Stimulated activated naive CD8-positive, alpha-beta T cell treated with anti-CD3 and anti-CD28 coated beads, Interleukin-15, Interleukin-2, amounts not matched to agents 100 U/mL and 50 U/mL, for 24 hours (primary cell): Measurements from ENCODE around the gene IL12RB2.
A peak's percentile ranks its signal among the peaks of the same experiment; 100 is the strongest.
"Not testable (repeated sequence)": the region's sequence is repeated elsewhere in the genome, so short reads cannot be mapped to it uniquely, and the experiment has no call there.

Experiments used
- ATAC-seq: fragments of 150-1000 bp; cut with Tn5 transposase; one replicate; pipeline ENCODE4 v1.10.0; 2021
- DNase-seq: peaks from one replicate; pipeline ENCODE4 v3.0.0; 2021

IL12RB2 gene

DNA sequence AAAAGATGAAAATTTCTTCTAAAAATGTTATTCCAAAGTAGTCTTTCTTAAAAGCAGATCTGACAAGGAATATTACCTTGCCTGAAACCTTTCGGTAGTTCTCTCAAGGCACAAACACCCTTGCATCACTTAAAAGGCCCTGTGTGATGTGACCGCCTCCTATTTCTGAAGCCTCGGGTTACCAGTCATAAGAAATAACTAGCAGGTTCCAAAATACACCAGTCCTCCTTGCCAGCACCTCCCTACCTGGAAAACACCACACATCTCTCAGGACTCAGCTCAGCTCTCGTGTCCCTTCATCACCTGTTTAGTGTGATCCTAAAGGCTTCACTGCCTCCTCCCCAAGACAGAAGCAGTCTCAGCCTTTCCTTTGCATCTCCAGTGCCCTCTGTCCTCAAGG lies 86.9 kb downstream of the IL12RB2 start:
- DNase-seq (no peak), ATAC-seq (no peak)

DNA sequence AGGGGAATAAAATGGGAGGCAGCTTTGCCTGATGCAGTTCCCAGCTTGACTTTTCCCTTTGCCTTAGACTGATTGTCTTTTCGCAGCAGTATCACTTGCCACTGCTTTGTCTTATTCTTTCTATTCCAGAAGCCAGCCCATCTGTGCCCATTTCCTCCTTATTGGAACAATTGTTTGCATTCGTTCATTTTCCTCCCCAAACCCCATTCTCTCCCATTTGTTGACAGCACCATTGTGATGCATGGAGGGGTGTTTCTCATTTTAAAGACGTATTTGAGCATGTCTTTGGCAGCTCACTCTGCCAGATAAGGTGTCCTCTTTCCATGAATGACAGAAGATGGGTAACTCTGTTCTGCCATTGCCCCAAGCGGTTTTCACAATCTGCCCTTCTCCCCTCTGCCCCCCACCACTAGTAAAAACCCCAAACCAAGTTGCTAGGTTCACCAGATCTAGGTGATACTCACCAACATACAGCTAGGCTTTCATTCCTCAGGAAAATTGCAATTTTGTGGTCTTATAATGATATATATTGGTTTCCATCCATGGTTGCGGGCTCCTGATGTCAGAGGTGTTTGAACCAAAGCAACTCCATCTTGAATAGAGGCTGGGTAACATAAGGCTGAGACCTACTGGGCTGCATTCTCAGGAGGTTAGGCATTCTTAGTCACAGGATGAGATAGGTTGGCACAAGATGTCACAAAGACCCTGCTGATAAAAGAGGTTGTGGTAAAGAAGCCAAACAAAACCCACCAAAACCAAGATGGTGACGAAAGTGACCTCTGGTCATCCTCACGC lies 91.7 kb downstream of the IL12RB2 start:
- peak; percentile 5 for ATAC-seq
- DNase-seq = no peak

DNA sequence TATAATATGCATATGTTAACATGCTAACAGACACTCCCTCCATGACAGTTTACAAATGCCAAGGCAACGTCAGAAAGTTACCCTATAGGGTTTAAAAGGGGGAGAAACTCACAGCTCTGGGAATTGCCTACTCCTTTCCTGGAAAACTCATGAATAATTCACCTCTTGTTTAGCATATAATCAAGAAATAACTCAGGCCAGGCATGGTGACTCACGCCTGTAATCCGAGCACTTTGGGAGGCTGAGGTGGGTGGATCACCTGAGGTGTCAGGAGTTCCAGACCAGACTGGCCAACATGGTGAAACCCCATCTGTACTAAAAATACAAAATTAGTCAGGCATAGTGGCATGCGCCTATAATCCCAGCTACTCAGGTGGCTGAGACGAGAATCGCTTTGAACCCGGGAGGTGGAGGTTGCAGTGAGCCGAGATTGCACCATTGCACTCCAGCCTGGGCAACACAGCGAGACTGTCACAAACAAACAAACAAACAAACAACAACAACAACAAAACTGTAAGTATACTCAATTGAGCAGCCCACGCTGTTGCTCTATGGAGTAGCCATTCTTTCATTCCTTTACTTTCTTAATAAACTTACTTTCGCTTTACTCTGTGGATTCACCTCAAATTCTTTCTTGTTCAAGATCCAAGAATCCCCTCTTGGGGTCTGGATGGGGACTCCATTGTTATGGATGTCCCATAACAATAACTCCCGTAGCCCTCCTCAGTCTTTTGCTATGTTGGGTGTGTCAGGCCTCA lies 92.5 kb downstream of the IL12RB2 start:
- ATAC-seq = peak; percentile 79
- DNase-seq = peak; percentile 61

DNA sequence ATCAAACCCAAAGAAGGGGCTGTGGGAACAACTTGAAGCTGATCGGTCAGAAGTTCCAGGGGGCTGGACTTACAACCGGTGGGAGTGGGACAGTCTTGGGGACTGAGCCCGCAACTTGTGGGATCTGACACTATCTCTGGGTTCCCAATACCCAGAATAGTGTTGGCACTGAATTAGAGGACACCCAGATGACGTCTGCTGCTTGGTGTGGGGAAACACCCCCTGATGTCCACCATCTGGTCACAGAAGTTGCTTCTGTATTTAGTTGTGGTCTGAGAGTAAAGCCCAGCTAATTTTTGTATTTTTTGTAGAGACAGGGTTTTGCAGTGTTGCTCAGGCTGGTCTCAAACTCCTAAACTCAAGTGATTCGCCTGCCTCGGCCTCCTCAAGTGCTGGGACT lies 93.8 kb downstream of the IL12RB2 start:
- no peak for DNase-seq
- no peak for ATAC-seq

DNA sequence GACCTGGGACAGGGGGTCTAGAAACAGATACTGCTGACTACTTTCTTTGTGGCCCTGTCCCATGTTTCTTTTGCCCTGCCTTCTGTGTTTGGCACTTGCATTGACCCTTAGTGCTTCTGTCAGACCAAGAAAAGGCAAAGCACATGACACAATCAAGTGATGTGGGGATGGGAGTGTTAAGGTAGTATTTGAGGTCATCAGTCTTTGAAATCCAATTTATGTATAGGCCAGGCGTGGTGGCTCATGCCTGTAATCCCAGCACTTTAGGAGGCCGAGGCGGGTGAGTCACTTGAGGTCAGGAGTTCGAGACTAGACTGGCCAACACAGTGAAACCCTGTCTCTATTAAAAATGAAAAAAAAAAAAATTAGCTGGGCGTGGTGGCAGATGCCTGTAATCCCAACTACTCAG lies 96.5 kb downstream of the IL12RB2 start:
- ATAC-seq (no peak), DNase-seq (no peak)

DNA sequence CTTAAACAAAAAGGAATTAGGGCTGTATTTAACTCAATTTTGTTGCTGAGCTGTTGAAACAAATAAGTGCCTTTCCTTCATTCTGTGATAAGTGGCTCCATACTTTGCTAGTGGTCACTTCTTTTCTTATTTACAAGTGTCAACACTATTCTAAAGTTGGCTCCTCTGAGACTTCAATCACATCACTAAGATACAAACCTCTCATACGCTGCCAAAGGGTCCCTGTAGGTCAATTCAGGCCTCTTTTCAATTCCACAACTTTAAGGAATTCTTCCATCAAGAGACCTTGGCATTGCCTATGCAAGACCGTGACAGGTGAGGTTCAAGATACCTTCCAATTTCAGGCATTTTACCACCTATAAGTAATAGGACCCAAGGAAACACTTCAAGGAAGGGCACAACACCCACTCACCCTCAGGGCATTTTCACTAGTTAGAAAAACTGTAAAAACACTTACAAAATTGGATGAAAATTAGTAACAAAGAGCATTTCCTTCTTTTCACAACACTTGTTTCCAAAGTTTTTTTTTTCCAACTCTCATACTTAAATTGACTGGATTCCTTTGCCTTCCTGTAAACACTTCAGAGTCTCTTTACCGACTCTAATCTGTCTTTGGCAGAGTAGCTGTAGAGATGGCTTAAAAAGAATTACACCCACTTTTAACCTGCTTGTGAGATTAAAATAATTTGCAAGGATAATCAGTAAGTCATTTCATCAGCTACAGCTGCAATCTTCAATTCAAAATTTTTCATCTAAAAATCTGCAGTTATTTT lies 98.0 kb downstream of the IL12RB2 start:
- no peak for ATAC-seq

DNA sequence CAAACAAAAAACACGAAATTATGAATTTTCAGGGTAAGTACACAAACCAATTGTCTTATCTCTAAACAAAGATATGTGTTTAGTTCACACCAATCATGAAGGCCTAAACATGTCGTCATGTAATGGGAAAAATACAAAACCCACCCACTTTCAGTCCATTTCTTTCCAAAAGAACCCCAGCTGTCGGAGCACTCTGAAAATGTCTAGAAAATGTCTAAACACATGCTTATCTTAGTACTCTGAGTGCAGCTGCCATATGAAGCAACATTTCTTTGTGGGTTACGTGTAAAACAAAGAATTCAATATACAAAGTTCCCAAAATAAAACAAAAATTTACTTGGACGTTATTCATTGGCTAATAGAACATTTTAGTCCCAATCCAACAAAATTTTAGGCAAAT lies 99.8 kb downstream of the IL12RB2 start:
- no peak for DNase-seq
- ATAC-seq = no peak

More for the DNA sequence above, 98.0 kb downstream of the IL12RB2 start:
- DNase-seq = no peak

DNA sequence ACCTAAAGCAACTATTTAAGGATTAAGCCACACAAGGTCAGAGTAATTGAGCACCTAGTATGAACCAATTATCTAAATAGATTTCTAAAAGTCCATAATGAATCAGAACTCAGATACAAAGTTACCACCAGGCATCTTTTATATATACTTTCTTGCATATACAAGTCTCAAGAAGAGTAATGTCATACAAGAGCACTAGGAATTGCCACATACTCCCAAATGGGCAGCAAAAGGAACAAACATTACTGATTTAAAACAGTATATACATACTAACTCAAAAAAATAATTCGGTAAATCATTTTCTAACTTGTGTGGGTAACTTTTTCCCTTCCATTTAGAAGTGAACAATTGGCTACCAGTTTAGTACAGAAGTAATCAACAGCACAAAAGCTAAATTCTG lies 100.5 kb downstream of the IL12RB2 start:
- DNase-seq (no peak), ATAC-seq (no peak)

DNA sequence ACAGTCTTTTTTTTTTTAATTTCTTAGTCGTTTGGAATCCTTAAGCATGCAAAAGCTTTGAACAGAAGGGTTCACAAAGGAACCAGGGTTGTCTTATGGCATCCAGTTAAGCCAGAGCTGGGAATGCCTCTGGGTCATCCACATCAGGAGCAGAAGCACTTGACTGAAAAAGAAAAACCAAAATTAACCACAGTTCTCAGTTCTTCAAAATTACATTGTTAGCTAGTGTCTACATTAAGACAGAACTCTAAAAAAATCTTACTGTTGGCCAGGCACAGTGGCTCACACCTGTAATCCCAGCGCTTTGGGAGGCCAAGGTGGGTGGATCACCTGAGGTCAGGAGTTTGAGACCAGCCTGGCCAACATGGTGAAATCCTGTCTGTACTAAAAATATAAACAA lies 105.4 kb downstream of the IL12RB2 start:
- not testable (repeated sequence) for ATAC-seq, DNase-seq

DNA sequence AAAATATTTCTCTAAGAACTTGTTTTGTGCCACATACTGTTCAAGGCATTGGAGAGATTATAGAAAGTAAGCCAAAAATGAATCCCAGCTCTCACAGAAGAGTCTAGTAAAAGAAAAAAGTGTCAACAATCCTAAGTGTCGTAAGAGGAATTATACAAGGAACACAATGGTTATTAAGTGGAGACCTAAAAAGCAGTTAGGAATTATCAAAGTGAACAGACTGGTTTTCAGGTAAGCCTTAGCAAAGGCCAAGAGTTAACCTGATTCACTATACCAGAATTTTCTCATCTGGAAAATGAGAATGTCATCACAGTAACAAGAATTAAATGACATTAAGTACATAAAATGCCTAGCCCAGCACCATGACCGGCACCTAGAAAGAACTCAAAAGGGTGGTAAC lies 106.9 kb downstream of the IL12RB2 start:
- no peak for DNase-seq
- no peak for ATAC-seq

DNA sequence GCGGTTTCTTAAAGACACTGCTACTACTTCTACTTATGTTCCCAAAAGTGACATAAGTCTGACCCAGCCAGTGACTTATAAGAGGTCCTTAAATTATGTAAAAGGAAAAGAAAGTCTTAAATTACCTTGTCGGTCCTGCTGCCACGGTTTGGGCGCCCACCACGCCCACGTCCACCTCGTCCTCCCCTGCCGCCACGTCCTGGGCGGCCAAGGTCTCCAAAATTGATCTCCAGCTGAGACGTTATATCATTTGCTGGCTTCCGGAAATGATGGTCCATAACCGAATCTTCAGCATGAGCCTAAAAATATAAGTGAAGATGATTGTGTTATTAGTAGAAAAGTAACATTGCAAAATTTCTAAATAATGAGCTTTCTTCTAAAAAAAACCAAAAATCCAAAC lies 107.4 kb downstream of the IL12RB2 start:
- DNase-seq = no peak

DNA sequence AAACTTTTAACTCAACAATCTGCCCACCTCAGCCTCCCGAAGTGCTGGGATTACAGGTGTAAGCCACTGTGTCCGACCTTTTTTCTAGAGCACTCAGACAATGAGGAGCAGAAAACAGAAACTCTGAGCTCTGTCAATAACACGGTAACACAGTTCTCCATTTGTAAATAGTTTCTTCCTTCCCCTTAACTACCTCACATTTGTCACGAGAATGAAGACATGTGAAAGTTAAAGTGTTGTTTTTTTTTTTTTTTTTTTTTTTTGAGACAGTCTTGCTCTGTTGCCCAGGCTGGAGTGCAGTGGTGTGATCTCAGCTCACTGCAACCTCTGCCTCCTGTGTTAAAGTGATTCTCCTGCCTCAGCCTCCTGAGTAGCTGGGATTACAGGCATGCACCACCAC lies 110.1 kb downstream of the IL12RB2 start:
- not testable (repeated sequence) for DNase-seq, ATAC-seq

More for the DNA sequence above, 107.4 kb downstream of the IL12RB2 start:
- ATAC-seq = no peak

DNA sequence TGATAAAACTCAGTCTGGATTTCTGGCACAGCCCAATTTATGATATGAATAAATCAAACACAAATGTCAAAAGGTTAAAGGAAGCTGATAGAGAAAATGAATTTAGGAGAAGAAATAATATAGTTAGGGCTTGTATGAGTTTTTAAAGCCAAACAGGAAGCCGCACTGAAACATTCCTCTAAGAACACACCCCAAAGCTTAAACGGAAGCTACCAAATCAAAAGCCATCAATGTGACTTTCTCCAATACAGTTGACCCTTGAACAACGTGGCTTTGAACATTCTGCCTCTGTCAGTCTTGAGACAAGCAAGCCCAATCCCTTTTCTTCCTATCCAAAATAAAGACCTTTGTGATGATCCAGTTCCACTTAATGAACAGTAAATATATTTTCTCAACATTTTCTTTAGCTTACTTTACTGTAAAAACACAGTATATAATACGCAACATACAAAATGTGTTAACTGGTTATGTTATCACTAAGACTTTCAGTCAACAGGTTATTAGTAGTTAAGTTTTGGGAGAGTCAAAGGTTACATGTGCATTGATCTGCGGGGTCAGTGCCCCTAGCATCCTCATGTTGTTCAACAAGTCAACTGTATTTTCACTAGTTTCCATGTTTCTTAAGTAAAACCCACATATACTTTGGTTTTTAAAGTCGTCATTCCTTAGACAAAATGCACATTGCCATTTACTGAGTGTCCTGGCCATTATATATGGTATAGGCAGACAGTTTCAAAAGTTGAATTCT lies 111.3 kb downstream of the IL12RB2 start:
- DNase-seq = no peak
- no peak for ATAC-seq

DNA sequence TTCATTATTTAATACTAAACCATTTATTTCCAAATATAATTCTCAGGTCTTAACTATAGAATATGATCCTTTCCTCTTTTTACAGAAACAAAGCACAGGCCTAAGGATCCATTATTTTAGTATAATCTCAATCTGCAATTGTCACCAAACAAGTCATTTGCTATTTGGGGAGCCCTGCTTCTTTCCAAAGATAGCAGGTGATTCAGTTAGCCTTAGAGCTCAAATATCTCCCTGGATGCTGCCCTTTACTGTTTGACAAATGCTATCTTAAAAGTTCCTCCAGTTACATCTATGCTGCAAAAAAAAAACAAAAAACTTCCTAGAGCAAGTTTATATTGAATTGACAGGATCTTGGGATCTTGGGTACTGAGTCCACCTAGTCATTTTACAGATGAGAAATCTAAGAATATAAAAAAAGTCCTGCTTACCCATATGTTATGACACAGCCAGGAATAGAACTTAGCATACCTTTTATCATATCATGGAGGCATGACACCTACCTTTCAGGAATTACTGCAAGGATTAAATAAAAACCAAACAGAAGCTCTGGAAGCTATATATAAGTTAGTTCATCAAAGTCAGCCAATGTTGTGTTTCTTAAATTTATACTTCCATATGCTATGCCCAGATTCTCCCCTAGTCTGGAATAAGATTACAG lies 113.3 kb downstream of the IL12RB2 start:
- DNase-seq = no peak
- ATAC-seq = no peak

DNA sequence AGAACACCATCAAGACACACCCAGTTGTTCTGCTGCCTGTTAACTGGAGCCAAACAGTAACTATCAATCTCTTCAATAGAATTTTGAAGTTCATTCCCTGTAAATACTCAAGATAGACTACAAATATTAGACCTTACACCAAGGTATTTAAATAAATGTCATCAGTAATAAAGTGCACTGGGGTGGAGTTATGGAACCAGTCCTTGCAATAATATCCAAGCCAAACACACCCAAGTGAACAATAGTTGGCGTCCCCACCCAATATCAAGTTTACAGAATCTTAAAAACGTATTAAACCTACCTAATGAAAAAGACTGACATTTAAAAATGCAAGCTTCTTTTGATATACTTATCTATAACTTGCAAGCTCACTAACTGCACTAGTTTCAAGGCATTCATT lies 119.8 kb downstream of the IL12RB2 start:
- DNase-seq = no peak
- ATAC-seq = no peak

DNA sequence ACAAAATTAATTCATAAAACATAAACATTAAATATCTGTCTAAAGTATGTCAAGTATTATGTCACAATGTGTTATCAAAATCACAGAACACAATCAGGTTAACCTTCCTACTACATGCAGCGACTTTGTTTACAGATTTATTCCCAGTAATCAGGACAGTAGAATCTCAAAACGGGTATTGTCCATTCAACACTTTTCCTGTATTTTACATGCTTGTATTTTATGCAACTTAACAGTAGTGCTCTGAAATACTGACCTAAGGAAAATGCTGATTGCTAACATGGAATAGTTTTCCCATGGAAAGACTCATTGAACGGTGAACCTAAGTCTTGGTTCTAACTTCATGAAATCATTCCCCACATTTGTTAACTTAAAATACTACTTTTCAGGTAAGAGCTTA lies 120.3 kb downstream of the IL12RB2 start:
- DNase-seq (no peak), ATAC-seq (no peak)

DNA sequence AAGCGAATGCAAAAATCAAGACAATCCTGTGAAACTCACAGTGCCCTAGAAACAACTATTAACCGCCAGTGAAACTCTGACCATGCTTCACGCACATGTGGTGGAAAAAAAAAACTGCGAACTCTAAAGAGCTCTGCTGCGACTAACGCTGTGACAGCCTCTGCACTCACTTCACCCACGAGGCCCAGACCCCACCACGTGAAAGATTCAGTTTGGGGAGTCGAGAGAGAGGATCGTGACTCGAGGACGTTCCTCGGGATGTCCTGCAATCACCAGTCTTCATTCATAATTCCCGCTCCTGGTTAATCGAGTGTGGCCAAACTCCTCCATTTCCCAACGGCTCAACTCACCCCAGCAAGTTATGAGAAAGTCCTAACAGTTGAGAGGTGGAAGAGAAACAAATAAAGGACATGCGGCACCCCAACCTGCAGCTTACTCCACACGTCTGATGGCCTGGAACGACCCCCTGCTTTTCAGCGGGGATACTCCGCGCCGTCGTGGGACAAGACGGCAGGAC lies 121.4 kb downstream of the IL12RB2 start:
- no peak for ATAC-seq

DNA sequence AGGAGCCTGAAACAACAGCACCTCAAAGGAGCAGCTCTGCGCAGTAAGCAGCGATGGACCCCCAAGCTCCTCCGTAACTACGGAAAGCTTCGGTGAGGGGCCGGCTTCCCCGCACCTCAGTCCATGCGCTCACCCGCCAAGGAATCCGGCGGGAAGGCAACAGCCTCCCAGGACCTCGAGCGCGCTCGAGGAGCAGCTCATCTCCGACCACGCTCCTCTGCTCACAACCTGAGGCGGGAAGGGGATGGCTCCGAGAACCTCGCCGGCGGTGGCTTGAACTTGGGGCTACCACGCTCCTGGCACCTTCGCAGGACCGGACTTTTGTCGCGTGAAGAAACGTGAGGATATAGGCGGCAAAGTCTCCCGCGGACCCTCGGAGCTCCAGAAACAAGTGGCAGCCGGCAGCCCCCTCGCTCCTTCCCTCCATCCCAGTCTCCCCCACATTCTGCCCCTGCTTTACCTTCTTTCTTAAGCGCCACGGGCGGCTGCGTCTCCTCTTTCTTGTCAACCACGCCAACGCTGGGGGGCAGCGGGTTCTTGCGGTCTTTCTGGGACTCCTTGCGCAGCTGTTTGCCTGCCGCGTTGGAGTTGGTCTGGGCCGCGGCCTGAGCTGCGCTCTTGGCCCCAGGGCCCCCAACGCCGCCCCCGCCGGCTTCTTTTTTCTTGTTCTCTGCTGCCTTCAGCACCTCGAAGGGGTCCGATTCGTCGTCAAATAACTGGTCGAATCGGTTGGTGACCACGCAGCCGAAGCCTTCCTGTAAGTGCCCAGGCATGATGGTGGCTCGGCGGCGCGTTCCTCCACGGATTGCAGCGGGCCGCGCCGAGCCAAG lies 122.1 kb downstream of the IL12RB2 start:
- peak; percentile 0 for ATAC-seq

More for the DNA sequence above, 121.4 kb downstream of the IL12RB2 start:
- DNase-seq = peak; percentile 46

DNA sequence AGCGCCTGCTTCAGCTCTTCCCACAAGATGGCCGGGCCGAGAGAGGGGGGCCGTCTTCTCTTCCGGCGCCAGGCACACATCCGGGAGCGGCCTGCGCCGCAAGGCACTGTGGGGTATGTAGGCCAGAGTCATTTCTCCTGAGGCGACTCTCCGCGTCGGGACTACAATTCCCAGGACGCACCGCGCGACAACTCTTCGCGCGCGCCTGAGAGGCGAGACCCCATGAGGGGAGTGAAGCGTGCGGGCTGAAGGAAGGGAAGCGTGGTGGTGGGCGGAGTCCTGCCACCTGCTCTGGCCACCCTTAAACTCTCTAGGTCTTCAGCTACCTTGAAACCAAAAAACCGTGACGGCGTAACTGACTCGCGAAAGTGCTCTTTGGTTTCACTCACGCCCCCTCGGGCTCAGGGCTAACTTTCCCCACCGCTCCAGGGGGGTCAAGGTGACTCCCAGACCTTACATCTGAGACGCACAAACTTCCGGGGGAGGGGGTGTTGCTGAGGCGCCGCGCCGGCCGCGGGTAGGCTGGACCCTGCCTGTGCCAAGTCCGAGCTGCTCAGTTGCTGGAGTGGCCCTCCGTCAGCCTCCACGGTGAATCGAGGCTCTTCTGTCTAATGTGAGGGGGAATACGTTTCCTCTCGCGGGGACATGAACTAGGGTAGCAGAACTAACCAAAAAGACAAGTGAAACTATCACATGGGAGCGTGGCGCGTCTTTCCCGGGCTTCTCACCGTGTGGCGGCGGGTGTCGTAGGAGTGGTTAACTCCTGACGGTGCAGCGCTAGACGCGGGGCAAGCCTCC lies 122.9 kb downstream of the IL12RB2 start, which contains the start of gene SERBP1:
Gene SERBP1 (minus strand): TSS at position 45 of the 798 bp plus-strand sequence. CDS start 102 bp downstream, outside the sequence.
- peak; percentile 94 for ATAC-seq
- DNase-seq = peak; percentile 93

More for the DNA sequence above, 122.1 kb downstream of the IL12RB2 start:
- peak; percentile 41 for DNase-seq
